ENCODE data around the gene QPCT.

QPCT gene

GRCh38 chr2:37354531-37354930 lies 10.1 kb downstream of the QPCT start:
- DNase-seq (ENCODE audit: low read depth) = no peak
- H3K4me3 ChIP-seq (ENCODE audit: low read depth, low read length) = no peak overlapping the region

GRCh38 chr2:37355735-37356134 lies 11.3 kb downstream of the QPCT start:
- no peak for DNase-seq (ENCODE audit: low read depth)
- H3K4me3 ChIP-seq (ENCODE audit: low read depth, low read length) = no peak overlapping the region

DNA sequence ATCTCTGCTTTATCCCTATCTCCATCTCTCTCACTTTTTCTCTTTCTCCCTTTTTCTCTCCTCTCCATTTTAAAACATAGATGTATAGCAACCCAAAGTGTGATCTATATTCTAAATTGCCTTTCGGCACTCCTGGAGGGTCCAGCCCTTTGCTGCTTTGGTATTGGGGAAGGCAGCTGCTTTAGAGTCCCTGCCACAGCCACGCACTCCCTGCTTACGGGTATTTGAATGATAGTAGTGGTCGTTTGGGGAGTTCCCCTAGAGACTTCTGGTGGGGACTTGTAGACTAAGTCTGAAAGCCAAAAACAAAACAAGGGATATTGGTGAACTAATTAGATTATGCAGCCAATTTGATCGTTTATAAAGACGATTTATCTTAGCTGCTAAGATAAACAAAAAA lies 11.9 kb downstream of the QPCT start:
- DNase-seq (ENCODE audit: low read depth) = no peak
- H3K4me3 ChIP-seq (ENCODE audit: low read depth, low read length) = no peak overlapping the region

- no peak overlapping the region for H3K4me3 ChIP-seq (ENCODE audit: low read depth, low read length)
- DNase-seq (ENCODE audit: low read depth) = no peak
These were observed 12.6 kb downstream of the QPCT start for GRCh38 chr2:37357069-37357468.

- H3K4me3 ChIP-seq (ENCODE audit: low read depth, low read length) = no peak overlapping the region
- DNase-seq (ENCODE audit: low read depth) = no peak
These were observed 13.1 kb downstream of the QPCT start for GRCh38 chr2:37357530-37357929.

DNA sequence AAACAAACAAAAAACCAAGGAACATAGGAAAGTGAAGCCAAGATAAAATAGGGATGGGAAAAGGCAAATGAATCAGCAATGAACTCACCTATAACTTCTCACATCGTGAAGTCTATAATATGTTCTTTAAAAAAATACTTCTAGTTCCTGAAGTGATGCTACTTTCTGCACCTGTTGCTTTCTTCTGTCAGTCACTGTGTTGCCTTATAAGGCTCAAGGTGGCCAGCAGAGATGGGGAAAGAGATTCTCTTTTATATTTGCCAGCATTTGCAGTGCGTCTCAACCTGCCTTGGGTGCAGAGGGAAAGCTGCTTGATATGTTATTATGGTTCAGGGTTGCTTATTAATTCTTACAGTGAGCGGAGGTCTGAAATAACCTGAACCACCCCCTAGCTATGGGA lies 14.0 kb downstream of the QPCT start:
- H3K4me3 ChIP-seq (ENCODE audit: low read depth, low read length) = no peak overlapping the region
- DNase-seq (ENCODE audit: low read depth) = no peak

GRCh38 chr2:37361216-37361815 lies 16.9 kb downstream of the QPCT start:
- DNase-seq (ENCODE audit: low read depth) = no peak
- H3K4me3 ChIP-seq (ENCODE audit: low read depth, low read length) = no peak overlapping the region

DNA sequence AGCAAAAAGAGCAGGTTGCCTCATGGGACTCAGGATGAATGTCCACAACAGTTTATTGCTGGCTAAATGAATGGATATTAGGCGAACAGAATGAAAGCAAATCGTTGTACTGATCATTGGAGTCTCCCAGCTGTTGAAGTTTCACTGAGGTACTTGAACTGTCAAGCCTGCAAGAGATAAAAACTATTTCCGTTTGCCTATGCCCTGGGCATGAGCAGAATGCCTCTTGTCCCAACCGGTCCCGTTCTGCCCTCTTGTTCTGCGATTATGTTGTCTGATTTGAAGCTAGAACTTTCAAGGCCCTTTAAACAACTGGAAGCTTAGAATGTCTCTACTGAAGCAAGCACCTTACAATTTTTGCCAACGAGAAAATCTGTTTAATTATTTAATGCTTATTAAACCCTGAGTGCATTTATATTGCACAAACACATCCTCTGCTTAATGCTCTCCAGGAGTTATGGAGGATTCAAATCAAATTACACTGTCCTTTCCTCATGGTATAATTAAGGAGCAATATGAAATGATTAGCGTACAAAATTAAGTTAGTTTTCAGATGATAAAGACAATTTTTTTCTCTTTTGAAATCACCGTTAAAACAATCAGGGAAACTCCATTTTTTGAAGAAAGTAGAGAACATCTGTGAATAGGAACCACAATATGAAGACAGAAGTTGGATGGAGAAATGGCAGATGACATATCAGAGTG lies 17.7 kb downstream of the QPCT start:
- DNase-seq (ENCODE audit: low read depth) = no peak
- H3K4me3 ChIP-seq (ENCODE audit: low read depth, low read length) = no peak overlapping the region

DNA sequence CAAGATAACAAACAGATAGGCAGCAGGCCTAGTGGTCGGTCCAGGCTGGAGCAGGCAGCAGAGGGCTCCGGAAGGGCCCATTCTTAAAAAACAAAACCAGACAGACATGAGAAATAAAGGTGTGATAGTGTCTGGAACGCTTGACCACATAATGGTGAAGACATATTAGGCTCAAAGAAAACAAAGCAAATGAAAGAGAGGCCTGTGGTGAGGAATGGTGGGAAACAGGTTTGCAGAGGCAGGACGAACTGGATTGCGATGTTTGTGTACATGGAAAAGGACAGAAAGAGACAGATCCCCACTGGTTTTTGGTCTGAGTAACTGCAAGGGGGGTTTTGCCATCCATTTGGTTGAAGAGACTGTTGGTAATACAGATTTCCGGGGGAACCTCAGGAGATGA lies 19.9 kb downstream of the QPCT start:
- DNase-seq (ENCODE audit: low read depth) = no peak
- no peak overlapping the region for H3K4me3 ChIP-seq (ENCODE audit: low read depth, low read length)

- no peak for DNase-seq (ENCODE audit: low read depth)
- no peak overlapping the region for H3K4me3 ChIP-seq (ENCODE audit: low read depth, low read length)
These were observed 21.2 kb downstream of the QPCT start for GRCh38 chr2:37365669-37366068.

- H3K4me3 ChIP-seq (ENCODE audit: low read depth, low read length) = no peak overlapping the region
- DNase-seq (ENCODE audit: low read depth) = no peak
These were observed 22.3 kb downstream of the QPCT start for GRCh38 chr2:37366773-37367172.

GRCh38 chr2:37367310-37367709 lies 22.9 kb downstream of the QPCT start:
- no peak for DNase-seq (ENCODE audit: low read depth)
- no peak overlapping the region for H3K4me3 ChIP-seq (ENCODE audit: low read depth, low read length)

GRCh38 chr2:37367984-37368383 lies 23.6 kb downstream of the QPCT start:
- DNase-seq (ENCODE audit: low read depth) = no peak
- H3K4me3 ChIP-seq (ENCODE audit: low read depth, low read length) = no peak overlapping the region

GRCh38 chr2:37370666-37371065 lies 26.2 kb downstream of the QPCT start:
- no peak overlapping the region for H3K4me3 ChIP-seq (ENCODE audit: low read depth, low read length)
- no peak for DNase-seq (ENCODE audit: low read depth)

- H3K4me3 ChIP-seq (ENCODE audit: low read depth, low read length) = no peak overlapping the region
- DNase-seq (ENCODE audit: low read depth) = no peak
These were observed 27.6 kb downstream of the QPCT start for GRCh38 chr2:37372000-37372399.

- DNase-seq (ENCODE audit: low read depth) = no peak
- no peak overlapping the region for H3K4me3 ChIP-seq (ENCODE audit: low read depth, low read length)
These were observed 31.4 kb downstream of the QPCT start for GRCh38 chr2:37375741-37376288.

DNA sequence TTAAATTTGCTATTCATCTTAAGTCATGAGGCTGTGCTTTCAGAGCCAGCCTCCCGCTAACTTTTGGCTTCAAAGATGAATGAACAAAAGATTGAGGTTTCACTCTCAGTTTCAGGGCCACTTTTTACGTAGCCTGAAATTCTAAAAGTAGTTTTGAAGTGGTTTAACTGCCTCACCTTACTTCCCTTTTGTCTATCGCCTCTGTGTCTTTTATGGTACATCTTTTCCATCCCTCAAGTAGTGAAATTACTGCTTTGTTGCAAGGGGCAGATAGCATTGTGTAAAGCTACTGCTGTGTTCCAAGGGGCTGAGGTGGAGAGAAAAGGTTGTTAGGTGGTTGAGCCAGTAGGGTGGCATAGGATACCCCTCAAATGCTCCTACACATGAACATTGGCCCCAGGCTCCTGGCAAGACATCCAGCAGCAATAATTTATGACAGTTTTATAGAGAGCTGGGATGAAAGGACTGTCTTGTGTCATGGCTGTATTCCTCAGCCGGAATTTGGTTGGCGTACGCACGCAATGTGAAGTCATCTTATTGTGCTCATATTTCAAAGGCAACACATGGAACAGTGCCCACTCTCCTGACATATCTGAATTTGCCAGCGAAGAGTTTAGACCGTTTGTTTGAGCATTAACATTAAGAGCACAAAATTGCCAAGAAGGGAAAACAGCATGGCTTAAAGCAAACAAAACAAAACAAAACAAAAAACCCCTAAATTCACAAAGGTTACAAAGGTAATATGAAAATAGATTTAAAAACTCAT lies 32.2 kb downstream of the QPCT start:
- DNase-seq (ENCODE audit: low read depth) = peak; percentile 70
- H3K4me3 ChIP-seq (ENCODE audit: low read depth, low read length) = no peak overlapping the region

DNA sequence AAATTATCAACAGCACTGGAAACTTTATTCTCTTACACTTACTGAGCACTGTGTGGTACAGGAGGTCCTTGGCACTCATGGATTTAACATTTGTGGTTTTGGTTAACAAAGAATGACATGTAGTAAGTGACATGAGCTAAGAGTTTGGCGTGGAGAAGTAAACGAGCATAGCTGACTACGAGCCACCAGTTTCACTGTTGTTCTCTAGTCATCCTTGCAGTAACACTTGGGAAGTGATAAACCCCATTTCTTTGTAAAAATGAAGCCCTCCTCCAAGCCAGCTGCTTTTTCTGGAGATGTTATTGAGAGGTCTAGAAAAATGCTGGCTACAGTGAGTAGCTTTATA lies 32.7 kb downstream of the QPCT start:
- DNase-seq (ENCODE audit: low read depth) = peak; percentile 48
- no peak overlapping the region for H3K4me3 ChIP-seq (ENCODE audit: low read depth, low read length)

GRCh38 chr2:37378411-37378810 lies 34.0 kb downstream of the QPCT start:
- DNase-seq (ENCODE audit: low read depth) = no peak

GRCh38 chr2:37379881-37380296 lies 35.5 kb downstream of the QPCT start:
- no peak overlapping the region for H3K4me3 ChIP-seq (ENCODE audit: low read depth, low read length)

More at GRCh38 chr2:37378411-37378810, 34.0 kb downstream of the QPCT start:
- no peak overlapping the region for H3K4me3 ChIP-seq (ENCODE audit: low read depth, low read length)

More at GRCh38 chr2:37379881-37380296, 35.5 kb downstream of the QPCT start:
- DNase-seq (ENCODE audit: low read depth) = no peak

Data from skeletal muscle cell (primary cell).